Vagina (tissue), 2 donors: ENCODE data around the gene CALR. TPM values are rescaled to one million over a fixed set of nuclear protein-coding genes. Genes with fewer than 3 reads are reported as not detected.
"Not testable (repeated sequence)": the region's sequence is repeated elsewhere in the genome, so short reads cannot be mapped to it uniquely, and the experiment has no call there.

ENCODE experiments used
- DNase-seq, 2 donors: peaks; one replicate each; pipeline ENCODE4 v3.0.0-alpha.2; 2017; ENCODE audit errors: extremely low spot score in 2 of 2
- H3K27ac ChIP-seq: fragments of 200-600 bp; sonication (generic); one replicate; pipeline ENCODE4 v1.5.1; 2019
- H3K27me3 ChIP-seq: fragments of 200-600 bp; sonication (generic); one replicate; pipeline ENCODE4 v1.5.1; 2019
- H3K36me3 ChIP-seq, 2 donors: fragments of 200-600 bp; sonication (generic); one replicate each; pipeline ENCODE4 v1.5.1; 2017 to 2019
- H3K4me1 ChIP-seq: fragments of 200-600 bp; sonication (generic); one replicate; pipeline ENCODE4 v1.5.1; 2019
- H3K4me3 ChIP-seq, 2 donors: fragments of 200-600 bp; sonication (generic); 1 replicate in 1 of 2; 2 replicates in 1 of 2; pipeline ENCODE4 v1.5.1; 2016 to 2019
- H3K9me3 ChIP-seq: fragments of 200-600 bp; sonication (generic); one replicate; pipeline ENCODE4 v1.5.1; 2019
- POLR2A ChIP-seq, 2 donors: fragments of 450-650 bp; IDR thresholded peaks; one replicate each; pipeline ENCODE4 v1.6.1; 2017; ENCODE audit warnings: antibody characterized with exemption in 2 of 2, mild to moderate bottlenecking in 2 of 2, moderate library complexity in 2 of 2
- POLR2AphosphoS5 ChIP-seq, 2 donors: sonication (generic); formaldehyde crosslinking; IDR thresholded peaks; one replicate each; pipeline ENCODE4 v1.9.0; 2017; ENCODE audit warnings: antibody characterized with exemption in 2 of 2, mild to moderate bottlenecking in 2 of 2, low read depth in 1 of 2; ENCODE audit not compliant: insufficient read depth in 1 of 2
- intact Hi-C: fragments of 100-400 bp; cut with DNase I; formaldehyde crosslinking; loops from one replicate; pipeline ENCODE4 v1.15.1; 2023
- total RNA-seq: library from RNA; depleted of rRNA; stranded (reverse); fragments of >200 nt; gene quantifications from one replicate; pipeline ENCODE4 v1.2.3, GENCODE V29; 2016
- TF ChIP-seq, protein P1 (sequence below), 3 experiments: fragments of 450-650 bp in 2 of 3; fragments of 200-600 bp in 1 of 3; sonication (generic) in 1 of 3; IDR thresholded peaks; one replicate each; pipeline ENCODE4 v1.5.1; 2017 to 2019; ENCODE audit warnings: antibody characterized with exemption in 3 of 3, mild to moderate bottlenecking in 2 of 3, moderate library complexity in 2 of 3

Gene CALR
- total RNA-seq: 303 TPM

DNA sequence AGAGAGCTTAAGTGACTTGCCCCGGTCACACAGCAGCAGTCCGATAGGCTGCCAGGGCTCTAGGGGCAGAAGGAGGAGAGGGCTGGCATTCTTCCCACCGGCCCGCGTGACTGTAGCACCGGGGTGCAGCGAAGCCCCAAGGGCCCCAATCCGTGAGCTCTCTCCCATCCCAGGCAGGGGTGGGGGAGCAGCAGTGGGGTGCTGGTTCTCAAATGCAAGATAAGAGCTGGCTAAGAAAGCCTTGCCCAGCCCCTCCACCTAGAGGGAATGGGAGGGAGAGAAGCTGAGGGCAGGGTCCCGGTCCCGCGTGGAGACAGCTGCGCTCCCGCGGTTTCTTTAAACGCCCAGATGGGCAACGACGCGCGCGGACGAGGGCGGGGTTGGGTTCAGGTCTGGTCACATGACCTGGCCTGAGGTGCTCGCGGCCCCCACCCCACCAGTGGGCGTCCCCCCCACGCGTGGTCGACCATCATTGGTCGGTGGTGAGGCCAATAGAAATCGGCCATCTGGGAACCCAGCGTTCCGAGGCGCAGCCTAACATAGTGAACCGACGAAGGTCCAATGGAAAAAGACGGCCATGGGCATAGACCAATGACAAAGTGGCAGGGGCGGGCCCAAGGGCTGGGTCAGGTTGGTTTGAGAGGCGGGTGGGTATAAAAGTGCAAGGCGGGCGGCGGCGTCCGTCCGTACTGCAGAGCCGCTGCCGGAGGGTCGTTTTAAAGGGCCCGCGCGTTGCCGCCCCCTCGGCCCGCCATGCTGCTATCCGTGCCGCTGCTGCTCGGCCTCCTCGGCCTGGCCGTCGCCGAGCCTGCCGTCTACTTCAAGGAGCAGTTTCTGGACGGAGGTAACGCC, at the start of gene CALR:
Gene CALR (plus strand): TSS at position 683 of the 852 bp plus-strand sequence. CDS start 71 bp downstream, at position 754.
- H3K27me3 ChIP-seq: no peaks in the 10 kb centered on the region
- H3K4me3 ChIP-seq: peak within 1 kb of the TSS; percentile 97 to 100
- H3K27ac ChIP-seq: peak within 1 kb of the TSS; percentile 92
- DNase-seq: peak; percentile 98 to 100
- H3K4me1 ChIP-seq: peaks cover 49% of the 10 kb centered on the region
- no peaks in the 10 kb centered on the region for H3K9me3 ChIP-seq
- TF ChIP-seq POLR2AphosphoS5 (IDR thresholded peaks at IDR 0.05; ENCODE audit: insufficient read depth in 1 of 2, low read depth in 1 of 2) (peak; percentile 97 to 100), POLR2A (IDR thresholded peaks at IDR 0.05) (peak; percentile 95 to 99)
- TF ChIP-seq, protein P1, sequence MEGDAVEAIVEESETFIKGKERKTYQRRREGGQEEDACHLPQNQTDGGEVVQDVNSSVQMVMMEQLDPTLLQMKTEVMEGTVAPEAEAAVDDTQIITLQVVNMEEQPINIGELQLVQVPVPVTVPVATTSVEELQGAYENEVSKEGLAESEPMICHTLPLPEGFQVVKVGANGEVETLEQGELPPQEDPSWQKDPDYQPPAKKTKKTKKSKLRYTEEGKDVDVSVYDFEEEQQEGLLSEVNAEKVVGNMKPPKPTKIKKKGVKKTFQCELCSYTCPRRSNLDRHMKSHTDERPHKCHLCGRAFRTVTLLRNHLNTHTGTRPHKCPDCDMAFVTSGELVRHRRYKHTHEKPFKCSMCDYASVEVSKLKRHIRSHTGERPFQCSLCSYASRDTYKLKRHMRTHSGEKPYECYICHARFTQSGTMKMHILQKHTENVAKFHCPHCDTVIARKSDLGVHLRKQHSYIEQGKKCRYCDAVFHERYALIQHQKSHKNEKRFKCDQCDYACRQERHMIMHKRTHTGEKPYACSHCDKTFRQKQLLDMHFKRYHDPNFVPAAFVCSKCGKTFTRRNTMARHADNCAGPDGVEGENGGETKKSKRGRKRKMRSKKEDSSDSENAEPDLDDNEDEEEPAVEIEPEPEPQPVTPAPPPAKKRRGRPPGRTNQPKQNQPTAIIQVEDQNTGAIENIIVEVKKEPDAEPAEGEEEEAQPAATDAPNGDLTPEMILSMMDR (IDR thresholded peaks at IDR 0.05): no peak
- intact Hi-C loops: no loop called here
- peaks cover 0 to 35% of the 10 kb centered on the region in 2 donors for H3K36me3 ChIP-seq

DNA sequence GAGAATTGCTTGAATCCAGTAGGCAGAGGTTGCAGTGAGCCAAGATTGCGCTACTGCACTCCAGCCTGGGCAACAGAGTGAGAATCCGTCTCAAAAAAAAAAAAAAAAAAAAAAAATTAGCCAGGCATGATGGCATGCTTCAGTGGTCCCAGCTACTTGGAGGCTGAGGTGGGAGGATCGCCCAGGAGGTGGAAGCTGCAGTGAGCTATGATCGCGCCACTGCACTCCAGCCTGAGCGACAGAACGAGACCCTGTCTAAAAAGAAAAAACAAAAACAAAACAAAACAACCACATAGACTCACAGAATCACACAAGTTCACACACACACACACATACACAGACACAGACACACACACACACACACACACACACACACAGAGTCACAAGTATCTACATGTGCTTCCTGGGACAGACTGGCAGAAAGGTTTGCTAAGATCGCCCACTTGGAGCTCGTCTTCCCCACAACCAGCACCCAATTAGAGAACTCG, 48.1 kb upstream of the CALR start:
- Histone ChIP-seq H3K36me3 (peaks cover 0 to 16% of the 10 kb centered on the region in 2 donors), H3K4me3 (peak overlapping the region in 1 of 2 donors; percentile 89), H3K4me1 (peaks cover 22% of the 10 kb centered on the region), H3K27ac (peak overlapping the region; percentile 71)
- H3K9me3 ChIP-seq, H3K27me3 ChIP-seq, DNase-seq: not testable (repeated sequence)
- intact Hi-C loops: loop anchor here (10.0 kb wide), 1 partner anchor 1546 kb away; the partner anchor contains the start of genes CCDC159 and TMEM205

DNA sequence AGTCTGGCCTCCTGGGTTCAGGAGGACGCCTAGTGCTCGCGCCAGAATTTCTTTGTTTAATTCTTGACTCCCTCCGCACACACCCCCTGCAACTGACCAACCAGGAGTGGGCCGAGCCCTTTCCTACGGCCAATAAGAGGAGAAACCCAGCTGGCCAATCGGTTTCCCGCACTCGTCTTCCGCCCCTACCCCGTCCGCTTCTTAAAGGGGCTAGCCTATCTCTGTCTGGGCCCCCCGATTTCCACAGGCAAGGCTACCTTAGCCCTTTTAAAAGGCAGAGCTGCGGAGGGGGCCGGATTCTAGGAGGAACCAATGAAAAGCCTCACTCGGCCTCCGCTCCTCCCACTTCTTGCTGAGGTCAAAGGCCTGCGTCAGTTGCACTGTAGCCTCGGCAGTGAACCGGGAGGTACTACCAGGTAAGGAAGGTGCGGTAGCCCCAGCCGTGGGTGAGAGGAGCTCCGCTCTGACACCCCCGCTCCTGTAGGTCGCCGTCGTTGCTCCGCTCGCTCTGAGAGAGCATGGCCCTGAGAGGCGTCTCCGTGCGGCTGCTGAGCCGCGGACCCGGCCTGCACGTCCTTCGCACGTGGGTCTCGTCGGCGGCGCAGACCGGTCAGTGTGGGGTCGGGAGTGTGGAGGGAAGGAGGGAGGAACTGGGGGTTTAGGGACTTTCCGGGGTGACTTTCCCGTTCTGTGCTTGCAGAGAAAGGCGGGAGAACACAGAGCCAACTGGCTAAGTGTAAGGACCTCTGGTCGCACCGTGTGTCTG, 47.4 kb upstream of the CALR start, which contains the start of gene GCDH:
Gene GCDH (plus strand): TSS at position 374 of the 766 bp plus-strand sequence. CDS start 145 bp downstream, at position 519.
- peaks cover 16% of the 10 kb centered on the region for H3K4me1 ChIP-seq
- H3K27ac ChIP-seq: peak within 1 kb of the TSS; percentile 71
- TF ChIP-seq, protein P1 (IDR thresholded peaks at IDR 0.05): no peak
- TF ChIP-seq POLR2A (IDR thresholded peaks at IDR 0.05) (peak in 1 of 2 donors; percentile 40), POLR2AphosphoS5 (IDR thresholded peaks at IDR 0.05; ENCODE audit: insufficient read depth in 1 of 2, low read depth in 1 of 2) (peak; percentile 89 to 93)
- H3K36me3 ChIP-seq: peaks cover 0 to 16% of the 10 kb centered on the region in 2 donors
- no peaks in the 10 kb centered on the region for H3K27me3 ChIP-seq
- H3K9me3 ChIP-seq: no peaks in the 10 kb centered on the region
- intact Hi-C loops: loop anchor here (10.0 kb wide), 1 partner anchor 1546 kb away; the partner anchor contains the start of genes CCDC159 and TMEM205
- peak within 1 kb of the TSS; percentile 89 to 92 for H3K4me3 ChIP-seq
- DNase-seq: peak; percentile 99

DNA sequence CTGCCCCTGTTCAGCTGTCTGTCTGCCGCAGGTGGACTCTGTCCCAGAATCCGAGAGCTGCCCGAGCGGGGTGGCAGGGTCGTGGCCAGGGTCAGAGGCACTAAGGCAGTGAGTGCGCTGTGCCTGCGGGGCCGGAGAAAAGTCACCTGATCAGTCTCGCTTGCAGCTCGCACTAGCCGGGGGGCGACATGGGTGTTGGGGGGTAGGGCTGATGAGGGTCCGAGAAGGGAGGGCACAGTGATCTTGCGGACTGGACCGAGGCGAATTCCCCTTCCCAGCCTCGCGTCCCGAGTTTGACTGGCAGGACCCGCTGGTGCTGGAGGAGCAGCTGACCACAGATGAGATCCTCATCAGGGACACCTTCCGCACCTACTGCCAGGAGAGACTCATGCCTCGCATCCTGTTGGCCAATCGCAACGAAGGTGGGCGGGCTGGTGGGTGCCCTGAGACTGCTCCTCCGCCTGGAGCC, 46.8 kb upstream of the CALR start:
- no peaks in the 10 kb centered on the region for H3K27me3 ChIP-seq

More for the DNA sequence above, 46.8 kb upstream of the CALR start:
- intact Hi-C loops: loop anchor here (10.0 kb wide), 1 partner anchor 1547 kb away; the partner anchor contains the start of genes CCDC159 and TMEM205
- DNase-seq: no peak
- TF ChIP-seq POLR2A (IDR thresholded peaks at IDR 0.05) (no peak), POLR2AphosphoS5 (IDR thresholded peaks at IDR 0.05; ENCODE audit: insufficient read depth in 1 of 2, low read depth in 1 of 2) (no peak)
- TF ChIP-seq, protein P1 (IDR thresholded peaks at IDR 0.05): no peak
- Histone ChIP-seq H3K4me3 (peak overlapping the region; percentile 89 to 92), H3K4me1 (peaks cover 14% of the 10 kb centered on the region), H3K9me3 (no peaks in the 10 kb centered on the region), H3K36me3 (peaks cover 0 to 21% of the 10 kb centered on the region in 2 donors), H3K27ac (peak overlapping the region; percentile 71)
